ENCODE data around the gene MACROH2A1. TPM values are rescaled to one million over a fixed set of nuclear protein-coding genes. Genes with fewer than 3 reads are reported as not detected.

MACROH2A1 gene
- total and polyA plus RNA-seq, 2 of the 4 experiments (the other 2 are of a cell fraction): 122 to 126 TPM

- Histone ChIP-seq H2BK15ac (ENCODE audit: low read depth, low read length) (no peak overlapping the region), H4K20me1 (ENCODE audit: insufficient read depth, low read length) (no peaks in the 10 kb centered on the region), H3K14ac (replicated peaks; ENCODE audit: low read depth, low read length) (no peak overlapping the region), H3K27me3 (ENCODE audit: control insufficient read depth, insufficient read depth, low read length) (no peaks in the 10 kb centered on the region; the same call in 1 of the 2 replicates), H3K4me1 (ENCODE audit: control insufficient read depth, insufficient read depth, low read length) (peaks cover 11% of the 10 kb centered on the region), H3K9ac (ENCODE audit: low read depth, low read length) (no peak overlapping the region), H3K56ac (ENCODE audit: extremely low read depth, insufficient read depth, low read length) (no peak overlapping the region), H3K4me3 (ENCODE audit: insufficient read depth, low read depth, low read length) (no peak overlapping the region), H2BK5ac (ENCODE audit: low read depth, low read length, poor library complexity, severe bottlenecking) (no peak overlapping the region), H3K4me2 (ENCODE audit: low read depth, low read length) (no peak overlapping the region), H2BK120ac (ENCODE audit: low read depth, low read length) (no peak overlapping the region), H3K27ac (ENCODE audit: insufficient read depth, low read length) (no peak overlapping the region), H4K8ac (ENCODE audit: low read depth in 2 of 2, low read length in 2 of 2) (no peak overlapping the region), H3K9me1 (ENCODE audit: insufficient read depth, low read length) (peaks cover 9% of the 10 kb centered on the region), H3K9me3 (ENCODE audit: control insufficient read depth, insufficient read depth, low read length) (no peaks in the 10 kb centered on the region), H2BK20ac (ENCODE audit: low read depth, low read length) (no peak overlapping the region), H2AK5ac (ENCODE audit: low read depth, low read length) (no peak overlapping the region), H4K91ac (ENCODE audit: insufficient read depth, low read depth, low read length) (no peak overlapping the region), H2AK9ac (replicated peaks; ENCODE audit: low read depth, low read length, poor library complexity) (no peak overlapping the region), H3K79me1 (ENCODE audit: low read depth in 1 of 2, low read length in 2 of 2) (no peaks in the 10 kb centered on the region), H3K23ac (ENCODE audit: low read depth, low read length) (no peak overlapping the region), H3K4ac (ENCODE audit: low read depth, low read length) (no peak overlapping the region), H3K18ac (ENCODE audit: low read depth, low read length) (no peak overlapping the region), H4K5ac (ENCODE audit: low read depth, low read length) (no peak overlapping the region), H2AFZ (replicated peaks; ENCODE audit: low read length, poor library complexity) (no peak overlapping the region), H3K36me3 (ENCODE audit: control insufficient read depth, insufficient read depth, low read length) (no peaks in the 10 kb centered on the region)
- ChIA-PET CTCF (interaction anchor here (1.3 to 1.4 kb wide), 3 partner anchors 16 to 124 kb away, joined by 3 read pairs; no protein-coding TSS in a partner anchor), POLR2A (ENCODE audit: unreplicated experiment) (no interaction called here)
- intact Hi-C loops (cut with micrococcal nuclease): no loop called here
- BruUV-seq (replicated peaks): no TSS peak
- DNase-seq (no peak), ATAC-seq (ENCODE audit: low read depth) (no peak)
- TF ChIP-seq ELK1 (IDR thresholded peaks at IDR 0.05; ENCODE audit: borderline replicate concordance, low read depth, low read length) (no peak), CEBPB (IDR thresholded peaks at IDR 0.05; ENCODE audit: low read depth, low read length) (no peak), RFX5 (IDR thresholded peaks at IDR 0.05; ENCODE audit: low read depth, low read length) (no peak), NFE2L2 (IDR thresholded peaks at IDR 0.05; ENCODE audit: low read depth, low read length) (no peak), RCOR1 (IDR thresholded peaks at IDR 0.05; ENCODE audit: insufficient replicate concordance, low read length) (no peak), MXI1 (IDR thresholded peaks at IDR 0.05; ENCODE audit: borderline replicate concordance, low read depth, low read length) (no peak), USF2 (IDR thresholded peaks at IDR 0.05; ENCODE audit: low read depth, low read length) (no peak), SMC3 (IDR thresholded peaks at IDR 0.05; ENCODE audit: low read depth, low read length) (no peak), CHD1 (IDR thresholded peaks at IDR 0.05; ENCODE audit: low read depth, low read length) (no peak), CTCF (conservative IDR thresholded peaks at IDR 0.05; ENCODE audit: low read depth, low read length) (no peak)
- dilution Hi-C loops (cut with HindIII; ENCODE audit: low sequenced_read_pairs, unreplicated experiment): no loop called here
- 83% methylated on average over 2 of the region's 4 CpGs; no CpG with 5 or more reads in 1 of the 2 experiments for WGBS, 2 experiments (ENCODE audit: extremely low coverage in 2 of 2, insufficient read length in 1 of 2)
- in situ Hi-C loops (cut with MboI; ENCODE audit: low sequenced_read_pairs): no loop called here
Observed at GRCh38 chr5:135441919-135442318, 42.9 kb upstream of the MACROH2A1 start.

Measured in IMR-90 (cell line).